Immature natural killer cell (primary cell): Measurements from ENCODE around the gene TRAPPC8. TPM values are rescaled to one million over a fixed set of nuclear protein-coding genes. Genes with fewer than 3 reads are reported as not detected.
"Not testable (repeated sequence)": the region's sequence is repeated elsewhere in the genome, so short reads cannot be mapped to it uniquely, and the experiment has no call there.

Source experiments
- DNase-seq, 3 donors: peaks; one replicate each; pipeline ENCODE4 v3.0.0; 2022; ENCODE audit warnings: mixed read lengths in 1 of 3
- H3K27ac Mint-ChIP-seq, 6 donors: one replicate each; pipeline ENCODE4 v1.8.0; 2020; ENCODE audit warnings: mixed read lengths in 6 of 6, mild to moderate bottlenecking in 5 of 6, inconsistent platforms in 4 of 6, moderate library complexity in 3 of 6
- H3K27me3 Mint-ChIP-seq, 3 donors: one replicate each; pipeline ENCODE4 v1.8.0; 2020 to 2021; ENCODE audit warnings: low read depth in 3 of 3, mild to moderate bottlenecking in 3 of 3, mixed read lengths in 3 of 3, moderate library complexity in 3 of 3, inconsistent platforms in 1 of 3
- H3K36me3 Mint-ChIP-seq, 3 donors: one replicate each; pipeline ENCODE4 v1.8.0; 2020; ENCODE audit warnings: mixed read lengths in 3 of 3, inconsistent platforms in 2 of 3, mild to moderate bottlenecking in 2 of 3
- H3K4me1 Mint-ChIP-seq, 2 donors: one replicate each; pipeline ENCODE4 v1.8.0; 2020; ENCODE audit warnings: inconsistent platforms in 2 of 2, mild to moderate bottlenecking in 2 of 2, mixed read lengths in 2 of 2, moderate library complexity in 1 of 2
- H3K4me3 Mint-ChIP-seq, 5 donors: one replicate each; pipeline ENCODE4 v1.8.0; 2020; ENCODE audit warnings: mild to moderate bottlenecking in 5 of 5, mixed read lengths in 5 of 5, inconsistent platforms in 3 of 5, moderate library complexity in 3 of 5
- H3K9me3 Mint-ChIP-seq, 6 donors: one replicate each; pipeline ENCODE4 v1.8.0; 2020; ENCODE audit warnings: mild to moderate bottlenecking in 6 of 6, mixed read lengths in 6 of 6, inconsistent platforms in 4 of 6, moderate library complexity in 3 of 6
- polyA plus RNA-seq, 3 donors: library from polyadenylated mRNA; unstranded; fragments of 300-500 nt; fragmentation: Illumina TruSeq; gene quantifications; one replicate each; pipeline ENCODE4 v1.2.3, GENCODE V29; 2021

Gene TRAPPC8
- polyA plus RNA-seq, 3 donors from 2014 or later, result 15.3 to 24.5 (median 16.2) TPM

- H3K4me3 Mint-ChIP-seq, result no peak overlapping the region
- no peaks in the 10 kb centered on the region for H3K4me1 Mint-ChIP-seq
- no peak overlapping the region for H3K27ac Mint-ChIP-seq
- H3K27me3 Mint-ChIP-seq, result peaks cover 0 to 2% (median 0%) of the 10 kb centered on the region in 3 donors
- no peak for DNase-seq
- peaks cover 14 to 26% (median 19%) of the 10 kb centered on the region in 3 donors for H3K36me3 Mint-ChIP-seq
- H3K9me3 Mint-ChIP-seq, result no peaks in the 10 kb centered on the region
Measured at GRCh38 chr18:31825772-31826171, 117.2 kb downstream of the TRAPPC8 start.

GRCh38 chr18:31821545-31822171 is 121.3 kb downstream of the TRAPPC8 start:
- Mint-ChIP-seq H3K9me3 (no peaks in the 10 kb centered on the region), H3K27me3 (peaks cover 0 to 2% (median 2%) of the 10 kb centered on the region in 3 donors), H3K4me1 (no peaks in the 10 kb centered on the region), H3K27ac (no peak overlapping the region), H3K36me3 (no peaks in the 10 kb centered on the region), H3K4me3 (no peak overlapping the region)
- DNase-seq, result no peak

- no peak for DNase-seq
- Mint-ChIP-seq H3K27me3 (peaks cover 0 to 6% (median 5%) of the 10 kb centered on the region in 3 donors), H3K9me3 (no peaks in the 10 kb centered on the region), H3K27ac (no peak overlapping the region), H3K36me3 (no peaks in the 10 kb centered on the region), H3K4me3 (no peak overlapping the region), H3K4me1 (no peaks in the 10 kb centered on the region)
Measured at GRCh38 chr18:31819925-31820229, 123.1 kb downstream of the TRAPPC8 start.

- H3K27me3 Mint-ChIP-seq, result peaks cover 0 to 9% (median 5%) of the 10 kb centered on the region in 3 donors
- no peak overlapping the region for H3K27ac Mint-ChIP-seq
- H3K9me3 Mint-ChIP-seq, result no peaks in the 10 kb centered on the region
- no peaks in the 10 kb centered on the region for H3K36me3 Mint-ChIP-seq
- peak; percentile 9 to 29 (median 19) for DNase-seq
- H3K4me1 Mint-ChIP-seq, result no peaks in the 10 kb centered on the region
- no peak overlapping the region for H3K4me3 Mint-ChIP-seq
Measured at GRCh38 chr18:31819106-31819924, 123.6 kb downstream of the TRAPPC8 start.

GRCh38 chr18:31814132-31814531 is 128.8 kb downstream of the TRAPPC8 start:
- H3K4me3 Mint-ChIP-seq, result no peak overlapping the region
- H3K27me3 Mint-ChIP-seq, result peaks cover 0 to 14% (median 5%) of the 10 kb centered on the region in 3 donors
- DNase-seq, result no peak
- H3K9me3 Mint-ChIP-seq, result no peaks in the 10 kb centered on the region
- H3K4me1 Mint-ChIP-seq, result no peaks in the 10 kb centered on the region
- no peaks in the 10 kb centered on the region for H3K36me3 Mint-ChIP-seq
- H3K27ac Mint-ChIP-seq, result no peak overlapping the region

GRCh38 chr18:31810336-31811130 is 132.4 kb downstream of the TRAPPC8 start:
- H3K27me3 Mint-ChIP-seq, result peaks cover 0 to 10% (median 0%) of the 10 kb centered on the region in 3 donors
- not testable (repeated sequence) for H3K9me3 Mint-ChIP-seq, H3K4me3 Mint-ChIP-seq, H3K4me1 Mint-ChIP-seq, H3K36me3 Mint-ChIP-seq, H3K27ac Mint-ChIP-seq, DNase-seq

- not testable (repeated sequence) for H3K27me3 Mint-ChIP-seq, DNase-seq, H3K4me3 Mint-ChIP-seq, H3K36me3 Mint-ChIP-seq, H3K4me1 Mint-ChIP-seq, H3K27ac Mint-ChIP-seq, H3K9me3 Mint-ChIP-seq
Measured at GRCh38 chr18:31809049-31809448, 133.9 kb downstream of the TRAPPC8 start.

GRCh38 chr18:31801078-31801477 is 141.8 kb downstream of the TRAPPC8 start:
- Mint-ChIP-seq H3K36me3 (no peaks in the 10 kb centered on the region), H3K27me3 (peaks cover 2 to 3% (median 2%) of the 10 kb centered on the region in 3 donors), H3K27ac (no peak overlapping the region), H3K4me1 (no peaks in the 10 kb centered on the region), H3K4me3 (no peak overlapping the region), H3K9me3 (no peaks in the 10 kb centered on the region)
- no peak for DNase-seq

GRCh38 chr18:31799257-31799656 is 143.7 kb downstream of the TRAPPC8 start:
- not testable (repeated sequence) for H3K27me3 Mint-ChIP-seq, H3K27ac Mint-ChIP-seq, H3K36me3 Mint-ChIP-seq, H3K4me1 Mint-ChIP-seq, H3K9me3 Mint-ChIP-seq, DNase-seq, H3K4me3 Mint-ChIP-seq

- Mint-ChIP-seq H3K36me3 (no peaks in the 10 kb centered on the region), H3K4me3 (no peak overlapping the region), H3K27ac (no peak overlapping the region), H3K27me3 (peaks cover 2 to 5% (median 3%) of the 10 kb centered on the region in 3 donors), H3K4me1 (no peaks in the 10 kb centered on the region), H3K9me3 (no peaks in the 10 kb centered on the region)
- no peak for DNase-seq
Measured at GRCh38 chr18:31798399-31798798, 144.5 kb downstream of the TRAPPC8 start.

- Mint-ChIP-seq H3K36me3 (no peaks in the 10 kb centered on the region), H3K4me1 (peaks cover 11 to 14% of the 10 kb centered on the region in 2 donors), H3K27ac (no peak overlapping the region), H3K4me3 (no peak overlapping the region), H3K27me3 (peaks cover 0 to 3% (median 2%) of the 10 kb centered on the region in 3 donors), H3K9me3 (no peaks in the 10 kb centered on the region)
- DNase-seq, result no peak
Measured at GRCh38 chr18:31795747-31796146, 147.2 kb downstream of the TRAPPC8 start.

- no peaks in the 10 kb centered on the region for H3K9me3 Mint-ChIP-seq
- peaks cover 11 to 14% of the 10 kb centered on the region in 2 donors for H3K4me1 Mint-ChIP-seq
- H3K27ac Mint-ChIP-seq, result peak overlapping the region in 1 of 6 donors; percentile 65
- H3K36me3 Mint-ChIP-seq, result no peaks in the 10 kb centered on the region
- H3K27me3 Mint-ChIP-seq, result peaks cover 0 to 3% (median 0%) of the 10 kb centered on the region in 3 donors
- DNase-seq, result no peak
- H3K4me3 Mint-ChIP-seq, result no peak overlapping the region
Measured at GRCh38 chr18:31793531-31793930, 149.4 kb downstream of the TRAPPC8 start.

- DNase-seq, result no peak
- peaks cover 0 to 3% (median 0%) of the 10 kb centered on the region in 3 donors for H3K27me3 Mint-ChIP-seq
- no peak overlapping the region for H3K4me3 Mint-ChIP-seq
- no peaks in the 10 kb centered on the region for H3K9me3 Mint-ChIP-seq
- H3K36me3 Mint-ChIP-seq, result no peaks in the 10 kb centered on the region
- H3K27ac Mint-ChIP-seq, result no peak overlapping the region
- peaks cover 11 to 14% of the 10 kb centered on the region in 2 donors for H3K4me1 Mint-ChIP-seq
Measured at GRCh38 chr18:31792580-31792911, 150.4 kb downstream of the TRAPPC8 start.
